K562 (cell line): ENCODE measurements around the gene XIRP2.

Experiments
- ATF2 ChIP-seq: sonication (generic); formaldehyde crosslinking; IDR thresholded peaks from 2 replicates; pipeline ENCODE4 v1.8.1; 2022; ENCODE audit warnings: missing genetic modification reagents
- FOXA1 ChIP-seq: fragments of 450-650 bp; IDR thresholded peaks from 2 replicates; pipeline ENCODE4 v1.6.1; 2016; ENCODE audit warnings: mild to moderate bottlenecking, borderline replicate concordance
- MGA ChIP-seq: fragments of 450-650 bp; IDR thresholded peaks from 2 replicates; pipeline ENCODE4 v1.6.1; 2016; ENCODE audit warnings: mild to moderate bottlenecking, moderate library complexity
- MXI1 ChIP-seq: IDR thresholded peaks from 2 replicates; pipeline ENCODE4 v1.6.1; 2011; ENCODE audit warnings: low read depth, mild to moderate bottlenecking, improper control_type of control experiment, low read length
- RHOXF2B ChIP-seq: fragments of 250-450 bp; sonication (Bioruptor Pico); conservative IDR thresholded peaks from 2 replicates; pipeline ENCODE4 v1.5.1; 2021
- TF ChIP-seq, protein P1 (sequence below): IDR thresholded peaks from 2 replicates; pipeline ENCODE4 v1.6.1; 2011; ENCODE audit not compliant: insufficient read length; ENCODE audit errors: extremely low read depth
- TF ChIP-seq, protein P2 (sequence below), 3 experiments: IDR thresholded peaks in 2 of 3; conservative IDR thresholded peaks in 1 of 3; 2 replicates each; pipeline ENCODE4 v1.5.1; 2011 to 2012; ENCODE audit warnings: low read length in 3 of 3, mild to moderate bottlenecking in 3 of 3, control low read depth in 2 of 3, improper control_type of control experiment in 1 of 3, inconsistent platforms in 1 of 3, low read depth in 1 of 3, mixed read lengths in 1 of 3, moderate library complexity in 1 of 3; ENCODE audit not compliant: insufficient read depth in 2 of 3

DNA sequence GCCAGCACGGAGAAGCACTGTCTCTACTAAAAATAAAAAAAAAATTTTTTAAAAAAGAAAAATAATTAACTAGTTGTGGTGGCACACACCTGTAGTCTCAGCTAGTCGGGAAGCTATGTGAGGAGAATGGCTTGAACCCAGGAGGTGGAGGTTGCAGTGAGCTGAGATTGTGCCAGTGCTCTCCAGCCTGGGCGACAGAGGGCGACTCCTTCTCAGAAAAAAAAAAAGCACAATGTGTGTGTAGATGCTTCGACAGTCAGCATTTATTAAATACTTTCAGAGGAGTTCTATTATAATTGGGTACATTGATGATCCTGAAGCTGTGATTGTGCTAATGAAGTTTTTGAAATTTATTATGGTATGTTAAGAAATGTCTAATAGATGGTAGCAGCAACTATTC is 46.5 kb downstream of the XIRP2 start:
- TF ChIP-seq MGA (no peak), FOXA1 (no peak), RHOXF2B (CRISPR knock-in tag) (no peak), ATF2 (no peak), MXI1 (no peak)
- TF ChIP-seq, protein P1, sequence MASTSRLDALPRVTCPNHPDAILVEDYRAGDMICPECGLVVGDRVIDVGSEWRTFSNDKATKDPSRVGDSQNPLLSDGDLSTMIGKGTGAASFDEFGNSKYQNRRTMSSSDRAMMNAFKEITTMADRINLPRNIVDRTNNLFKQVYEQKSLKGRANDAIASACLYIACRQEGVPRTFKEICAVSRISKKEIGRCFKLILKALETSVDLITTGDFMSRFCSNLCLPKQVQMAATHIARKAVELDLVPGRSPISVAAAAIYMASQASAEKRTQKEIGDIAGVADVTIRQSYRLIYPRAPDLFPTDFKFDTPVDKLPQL, result no peak
- TF ChIP-seq, protein P2, sequence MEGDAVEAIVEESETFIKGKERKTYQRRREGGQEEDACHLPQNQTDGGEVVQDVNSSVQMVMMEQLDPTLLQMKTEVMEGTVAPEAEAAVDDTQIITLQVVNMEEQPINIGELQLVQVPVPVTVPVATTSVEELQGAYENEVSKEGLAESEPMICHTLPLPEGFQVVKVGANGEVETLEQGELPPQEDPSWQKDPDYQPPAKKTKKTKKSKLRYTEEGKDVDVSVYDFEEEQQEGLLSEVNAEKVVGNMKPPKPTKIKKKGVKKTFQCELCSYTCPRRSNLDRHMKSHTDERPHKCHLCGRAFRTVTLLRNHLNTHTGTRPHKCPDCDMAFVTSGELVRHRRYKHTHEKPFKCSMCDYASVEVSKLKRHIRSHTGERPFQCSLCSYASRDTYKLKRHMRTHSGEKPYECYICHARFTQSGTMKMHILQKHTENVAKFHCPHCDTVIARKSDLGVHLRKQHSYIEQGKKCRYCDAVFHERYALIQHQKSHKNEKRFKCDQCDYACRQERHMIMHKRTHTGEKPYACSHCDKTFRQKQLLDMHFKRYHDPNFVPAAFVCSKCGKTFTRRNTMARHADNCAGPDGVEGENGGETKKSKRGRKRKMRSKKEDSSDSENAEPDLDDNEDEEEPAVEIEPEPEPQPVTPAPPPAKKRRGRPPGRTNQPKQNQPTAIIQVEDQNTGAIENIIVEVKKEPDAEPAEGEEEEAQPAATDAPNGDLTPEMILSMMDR (IDR thresholded peaks at IDR 0.05 in 2 of 3, conservative IDR thresholded peaks at IDR 0.05 in 1 of 3; ENCODE audit: insufficient read depth in 2 of 3, low read depth in 1 of 3, low read length in 3 of 3), result no peak
